ENCODE measurements around the gene GGT5. TPM values are rescaled to one million over a fixed set of nuclear protein-coding genes. Genes with fewer than 3 reads are reported as not detected.
"Not testable (repeated sequence)": the region's sequence is repeated elsewhere in the genome, so short reads cannot be mapped to it uniquely, and the experiment has no call there.

The GGT5 gene
- total RNA-seq, 1 donor from 2014 or later: 19.8 TPM

DNA sequence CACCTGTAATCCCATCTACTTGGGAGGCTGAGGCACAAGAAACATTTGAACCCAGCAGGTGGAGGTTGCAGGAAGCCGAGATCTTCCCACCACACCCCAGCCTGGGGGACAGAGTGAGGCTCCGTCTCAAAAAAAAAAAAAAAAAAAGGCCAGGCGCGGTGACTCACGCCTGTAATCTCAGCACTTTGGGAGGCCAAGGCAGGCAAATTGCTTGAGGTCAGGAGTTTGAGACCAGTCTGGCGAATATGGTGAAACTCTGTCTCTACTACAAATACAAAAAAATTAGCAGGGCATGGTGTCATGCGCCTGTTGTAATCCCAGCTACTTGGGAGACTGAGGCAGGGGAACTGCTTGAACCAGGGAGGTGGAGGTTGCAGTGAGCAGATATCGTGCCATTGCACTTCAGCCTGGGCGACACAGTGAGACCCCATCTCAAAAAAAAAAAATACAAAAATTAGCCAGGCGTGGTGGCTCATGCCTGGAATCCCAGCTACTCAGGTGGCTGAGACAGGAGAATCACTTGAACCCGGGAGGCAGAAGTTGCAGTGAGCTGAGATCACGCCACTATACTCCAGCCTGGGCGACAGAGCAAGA, 6.7 kb downstream of the GGT5 start:
- intact Hi-C loops (cut with micrococcal nuclease); ATAC-seq; DNase-seq: not testable (repeated sequence)

GRCh38 chr22:24236656-24237055, 8.2 kb downstream of the GGT5 start:
- intact Hi-C loops (cut with micrococcal nuclease): no loop called here
- ATAC-seq: no peak
- no peak for DNase-seq

- ATAC-seq: no peak
- intact Hi-C loops (cut with micrococcal nuclease): no loop called here
- no peak for DNase-seq
Observed at GRCh38 chr22:24235315-24235714, 9.6 kb downstream of the GGT5 start.

- ATAC-seq (no peak), DNase-seq (no peak)
- intact Hi-C loops (cut with micrococcal nuclease): no loop called here
Observed at GRCh38 chr22:24233816-24234215, 11.1 kb downstream of the GGT5 start.

DNA sequence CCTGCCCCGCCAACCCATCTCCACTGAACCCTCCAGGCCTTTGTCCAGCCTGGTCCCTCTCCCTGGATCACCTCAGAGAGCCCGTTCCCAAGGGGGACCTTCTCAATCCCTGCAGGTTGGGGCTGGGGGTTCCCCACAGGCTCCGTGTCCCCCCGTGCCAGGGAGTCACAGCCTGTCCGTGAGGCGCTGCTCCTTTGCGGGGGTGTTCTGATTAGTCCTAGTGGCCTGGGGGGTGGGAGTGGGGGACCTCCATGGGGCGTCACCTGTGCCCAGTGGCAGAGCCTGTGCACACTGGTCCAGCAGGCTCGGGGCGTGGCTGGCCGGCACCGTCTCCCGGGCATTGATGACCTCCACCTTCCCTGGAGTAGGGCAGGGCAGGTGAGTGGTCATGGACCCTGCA, 11.6 kb downstream of the GGT5 start:
- DNase-seq: no peak
- intact Hi-C loops (cut with micrococcal nuclease): no loop called here
- no peak for ATAC-seq

- DNase-seq (no peak), ATAC-seq (no peak)
- intact Hi-C loops (cut with micrococcal nuclease): no loop called here
Observed at GRCh38 chr22:24232725-24233124, 12.2 kb downstream of the GGT5 start.

- ATAC-seq (no peak), DNase-seq (no peak)
- intact Hi-C loops (cut with micrococcal nuclease): no loop called here
Observed at GRCh38 chr22:24232124-24232523, 12.8 kb downstream of the GGT5 start.

DNA sequence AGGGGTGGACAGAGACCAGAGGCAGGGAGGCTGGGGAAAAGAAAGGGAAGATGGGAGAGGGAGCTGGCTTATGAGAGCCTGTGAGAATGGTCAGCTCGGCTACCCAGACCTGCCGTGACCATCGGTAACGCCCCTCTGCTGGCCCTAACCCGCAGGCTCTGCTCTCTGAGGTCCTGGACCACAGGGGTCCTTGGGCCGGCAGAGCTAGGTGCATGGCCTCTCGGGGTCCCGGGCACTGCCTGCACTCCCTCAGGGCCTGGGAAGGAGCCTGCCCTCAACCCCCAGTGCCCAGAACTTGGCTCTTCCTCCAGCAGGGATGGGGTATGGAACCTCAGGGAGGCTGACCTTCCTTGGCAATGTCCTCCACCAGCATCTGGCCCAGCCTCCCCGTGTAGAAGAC, 13.2 kb downstream of the GGT5 start:
- no peak for DNase-seq
- no peak for ATAC-seq
- intact Hi-C loops (cut with micrococcal nuclease): no loop called here

DNA sequence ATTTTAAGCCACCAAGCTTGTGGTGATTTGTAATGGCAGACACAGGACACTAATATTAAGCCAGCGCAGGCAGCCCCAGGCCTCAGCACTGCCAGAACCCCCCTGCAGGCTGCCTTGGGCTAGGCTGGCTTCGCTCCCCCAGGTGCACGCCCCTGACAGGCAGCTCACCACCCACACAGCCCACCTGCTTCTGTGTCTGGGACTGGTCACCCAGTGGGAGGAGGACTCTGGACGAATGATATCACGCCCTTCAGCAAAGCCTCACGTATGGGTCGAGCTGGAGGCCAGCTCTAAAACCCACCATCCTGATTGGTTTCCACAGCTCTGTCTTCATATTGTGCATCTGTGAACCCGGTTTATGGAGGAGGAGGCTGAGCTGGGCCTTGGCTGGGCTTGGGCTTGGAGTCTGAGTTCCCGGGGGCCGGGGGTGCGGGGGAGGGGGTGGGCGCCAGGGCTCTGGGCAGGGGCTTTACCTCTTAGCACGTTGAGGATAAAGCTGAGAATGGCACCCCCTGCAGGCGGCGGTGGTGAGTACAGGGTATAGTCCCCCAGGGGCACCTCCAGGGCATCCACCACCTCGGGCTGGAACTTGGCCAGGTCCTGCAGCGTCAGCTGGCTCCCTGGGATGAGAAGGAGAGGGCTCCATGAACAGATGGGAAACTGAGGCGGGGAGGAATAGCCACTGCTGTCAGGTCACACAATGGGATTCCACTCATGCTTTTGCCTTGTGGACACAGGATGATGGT, 13.8 kb downstream of the GGT5 start:
- DNase-seq (peak; percentile 66), ATAC-seq (peak; percentile 32)
- intact Hi-C loops (cut with micrococcal nuclease): no loop called here

DNA sequence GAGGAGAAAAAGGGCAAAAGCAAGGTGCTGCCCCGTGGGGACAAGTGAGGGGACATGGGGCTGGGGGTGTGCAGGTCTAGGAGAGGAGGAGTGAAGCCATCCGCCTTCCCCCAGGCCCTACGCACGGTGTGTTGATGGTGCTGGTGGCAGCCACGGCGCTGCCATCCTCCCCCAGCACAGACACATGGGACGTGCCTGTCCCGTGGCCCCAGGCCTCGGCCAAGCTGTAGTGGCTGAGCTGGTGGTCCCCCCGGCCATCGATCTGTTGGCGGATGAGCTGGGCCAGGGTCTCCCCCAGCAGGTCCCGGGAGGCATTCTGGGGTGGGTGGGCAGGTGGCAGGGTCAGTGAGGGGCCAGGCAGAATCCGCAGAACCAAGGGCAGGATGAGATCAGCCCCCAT, 18.9 kb downstream of the GGT5 start:
- ATAC-seq (no peak), DNase-seq (no peak)
- intact Hi-C loops (cut with micrococcal nuclease): no loop called here

GRCh38 chr22:24225044-24225601, 19.8 kb downstream of the GGT5 start:
- ATAC-seq (no peak), DNase-seq (no peak)
- intact Hi-C loops (cut with micrococcal nuclease): no loop called here

DNA sequence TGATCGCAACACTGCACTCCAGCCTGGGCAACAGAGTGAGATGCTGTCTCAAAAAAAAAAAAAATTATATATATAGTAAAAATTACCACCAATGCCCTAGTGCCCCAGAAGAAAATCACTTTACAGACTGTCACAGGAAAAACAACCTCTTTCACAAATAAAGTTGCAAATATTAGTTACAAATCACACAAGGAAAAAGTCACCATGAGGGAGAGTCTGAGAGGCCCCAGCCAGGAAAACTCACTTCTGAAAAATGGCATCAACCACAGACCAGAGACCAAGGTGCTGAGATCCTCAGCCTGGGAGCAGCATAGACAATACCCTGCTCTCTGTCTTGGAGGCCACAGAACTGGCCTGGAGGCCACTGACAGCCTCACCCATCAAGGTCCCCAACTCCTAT, 20.4 kb downstream of the GGT5 start:
- no peak for ATAC-seq

DNA sequence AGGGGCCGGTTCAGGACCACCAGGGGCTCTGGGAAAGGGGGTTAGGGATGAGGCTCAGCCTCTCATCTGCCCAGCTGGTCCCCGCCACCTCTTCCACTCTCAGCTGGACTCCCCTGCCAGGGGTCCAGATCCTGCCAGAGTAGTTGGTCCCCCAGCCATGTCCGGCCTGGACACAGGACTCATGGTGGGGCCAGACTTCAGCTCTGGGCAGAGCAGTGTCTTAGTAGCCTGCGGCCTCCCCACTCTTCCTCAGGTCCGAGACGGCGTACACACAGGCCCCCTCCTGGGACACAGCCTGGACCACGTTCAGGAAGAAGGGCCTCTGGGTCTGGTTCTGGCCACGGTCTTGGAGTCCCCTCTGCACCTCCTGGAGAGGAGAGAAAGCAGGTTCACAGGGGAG, 25.1 kb downstream of the GGT5 start:
- DNase-seq (no peak), ATAC-seq (no peak)
- intact Hi-C loops (cut with micrococcal nuclease): no loop called here

More for the DNA sequence above, 20.4 kb downstream of the GGT5 start:
- no peak for DNase-seq
- intact Hi-C loops (cut with micrococcal nuclease): no loop called here

- DNase-seq (no peak), ATAC-seq (no peak)
Observed at GRCh38 chr22:24217384-24217783, 27.5 kb downstream of the GGT5 start.

DNA sequence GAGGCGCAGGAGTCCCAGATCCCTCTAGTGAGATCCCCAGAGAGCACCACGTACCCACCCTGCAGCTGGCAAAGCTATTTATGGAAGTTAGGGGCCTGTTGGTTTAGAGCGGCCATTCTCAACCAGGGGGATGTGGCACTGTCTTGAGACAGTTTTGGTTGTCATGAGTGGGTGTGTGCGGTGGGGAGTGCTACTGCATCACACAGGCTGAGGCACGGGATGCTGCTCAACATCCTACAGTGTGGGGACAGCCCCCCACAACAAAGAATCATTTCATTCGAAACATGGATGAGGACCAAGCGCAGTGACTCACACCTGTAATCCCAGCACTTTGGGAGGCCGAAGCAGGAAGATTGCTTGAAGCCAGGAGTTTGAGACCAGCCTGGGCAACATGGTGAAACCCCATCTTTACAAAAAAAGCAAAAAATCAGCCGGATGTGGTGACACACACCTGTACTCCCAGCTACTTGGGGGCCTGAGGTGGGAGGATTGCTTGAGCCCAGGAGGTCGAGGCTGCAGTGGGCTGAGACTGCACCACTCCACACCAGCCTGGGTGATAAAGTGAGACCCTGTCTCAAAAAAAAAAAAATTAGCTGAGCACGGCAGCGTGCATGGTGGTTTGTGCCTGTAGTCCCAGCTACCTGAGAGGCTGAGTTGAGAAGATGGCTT, 28.2 kb downstream of the GGT5 start:
- intact Hi-C loops (cut with micrococcal nuclease): no loop called here
- ATAC-seq (no peak), DNase-seq (no peak)

More at GRCh38 chr22:24217384-24217783, 27.5 kb downstream of the GGT5 start:
- intact Hi-C loops (cut with micrococcal nuclease): no loop called here

- no peak for DNase-seq
- peak; percentile 37 for ATAC-seq
- intact Hi-C loops (cut with micrococcal nuclease): no loop called here
Observed at GRCh38 chr22:24214467-24215285, 30.2 kb downstream of the GGT5 start.

DNA sequence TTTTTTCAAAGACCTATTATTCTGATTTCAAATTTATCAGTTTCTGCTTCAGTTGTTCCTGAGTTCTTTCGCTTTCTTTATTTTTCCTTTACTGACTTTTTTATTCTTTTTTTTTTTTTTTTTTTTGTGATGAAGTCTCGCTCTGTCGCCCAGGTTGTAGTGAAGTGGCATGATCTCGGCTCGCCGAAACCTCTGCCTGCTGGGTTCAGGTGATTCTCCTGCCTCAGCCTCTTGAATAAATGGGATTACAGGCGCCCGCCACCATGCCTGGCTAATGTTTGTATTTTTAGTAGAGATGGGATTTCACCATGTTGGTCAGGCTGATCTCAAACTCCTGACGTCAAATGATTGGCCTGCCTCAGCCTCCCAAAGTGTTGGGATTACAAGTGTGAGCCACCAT, 31.8 kb downstream of the GGT5 start:
- intact Hi-C loops (cut with micrococcal nuclease); ATAC-seq; DNase-seq: not testable (repeated sequence)

DNA sequence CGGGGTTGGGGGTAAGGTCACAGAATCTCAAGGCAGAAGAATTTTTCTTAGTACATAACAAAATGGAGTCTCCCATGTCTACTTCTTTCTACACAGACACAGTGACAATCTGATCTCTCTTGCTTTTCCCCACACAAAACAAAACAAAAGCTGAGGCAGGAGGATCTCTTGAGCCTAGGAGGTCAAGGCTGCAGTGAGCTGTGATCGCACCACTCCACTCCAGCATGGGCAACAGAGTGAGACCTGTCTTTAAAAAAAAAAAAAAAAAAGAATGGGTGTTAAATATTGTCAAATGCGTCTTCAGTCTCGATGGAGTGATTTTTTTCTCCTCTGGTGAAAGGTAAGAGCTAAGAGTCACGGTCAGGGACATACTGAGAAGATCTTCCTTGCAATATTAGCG, 33.2 kb downstream of the GGT5 start:
- intact Hi-C loops (cut with micrococcal nuclease); ATAC-seq; DNase-seq: not testable (repeated sequence)

GRCh38 chr22:24210409-24210808, 34.5 kb downstream of the GGT5 start:
- intact Hi-C loops (cut with micrococcal nuclease); DNase-seq: not testable (repeated sequence)

More at GRCh38 chr22:24210409-24210808, 34.5 kb downstream of the GGT5 start:
- ATAC-seq: not testable (repeated sequence)

All from left ventricle myocardium superior (tissue), 1 donor.